Measurements from ENCODE around the gene SLC46A3.

- no peak for TF ChIP-seq CTCF (IDR thresholded peaks at IDR 0.05; ENCODE audit: low read depth, low read length, missing input control)
- no peak for TF ChIP-seq HNF4A (conservative IDR thresholded peaks at IDR 0.05)
- TF ChIP-seq MAX (IDR thresholded peaks at IDR 0.05), result no peak
- TF ChIP-seq TAF1 (conservative IDR thresholded peaks at IDR 0.05), result no peak
- no peak for TF ChIP-seq EGR1 (IDR thresholded peaks at IDR 0.05; ENCODE audit: low read depth in 2 of 2)
- no peak for TF ChIP-seq JUND (IDR thresholded peaks at IDR 0.05)
- TF ChIP-seq, protein P1, sequence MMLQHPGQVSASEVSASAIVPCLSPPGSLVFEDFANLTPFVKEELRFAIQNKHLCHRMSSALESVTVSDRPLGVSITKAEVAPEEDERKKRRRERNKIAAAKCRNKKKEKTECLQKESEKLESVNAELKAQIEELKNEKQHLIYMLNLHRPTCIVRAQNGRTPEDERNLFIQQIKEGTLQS (IDR thresholded peaks at IDR 0.05), result no peak
- no peak for TF ChIP-seq GABPA (IDR thresholded peaks at IDR 0.05 in 1 of 2, conservative IDR thresholded peaks at IDR 0.05 in 1 of 2)
- no peak for TF ChIP-seq SP1 (IDR thresholded peaks at IDR 0.05)
- TF ChIP-seq REST (IDR thresholded peaks at IDR 0.05), result no peak
- TF ChIP-seq RXRA (IDR thresholded peaks at IDR 0.05), result no peak
- TF ChIP-seq NR2F2 (IDR thresholded peaks at IDR 0.05), result no peak
Measured at GRCh38 chr13:28761586-28761985, 42.8 kb upstream of the SLC46A3 start.
